H1 (cell line): ENCODE results near the gene CRTC3. TPM values are rescaled to one million over a fixed set of nuclear protein-coding genes. Genes with fewer than 3 reads are reported as not detected.

Source experiments
- CTCF ChIA-PET: fragments of 300-600 bp; sonication (Branson Sonifier 250); formaldehyde crosslinking; loops from one replicate; lab custom pipeline; 2021; ENCODE audit not compliant: partially characterized antibody; lab: Charles Lee
- POLR2A ChIA-PET: fragments of 300-600 bp; sonication (Branson Sonifier 250); formaldehyde crosslinking; loops from one replicate; lab custom pipeline; 2021; ENCODE audit warnings: inconsistent platforms; ENCODE audit not compliant: partially characterized antibody; lab: Charles Lee
- DNase-seq, 2 experiments: peaks; one replicate each; pipeline versions ENCODE4 v3.0.0 to v3.0.0-alpha.2; 2010 to 2022; ENCODE audit warnings: low spot score in 2 of 2, low read depth in 1 of 2, mixed read lengths in 1 of 2
- FAIRE-seq: peaks from 2 replicates; lab custom pipeline; 2011; peaks lifted over from hg19 to GRCh38; lab: Jason Lieb, UNC
- H2AFZ ChIP-seq: 2 replicates; pipeline ENCODE4 v1.8.1; 2012; ENCODE audit warnings: low read length, inconsistent platforms
- H2AK5ac ChIP-seq: 2 replicates; pipeline ENCODE4 v1.6.1; 2013; ENCODE audit warnings: low read depth, low read length
- H2BK120ac ChIP-seq: replicated peaks from 2 replicates; pipeline ENCODE3; 2013; ENCODE audit warnings: low read depth, low read length, inconsistent platforms
- H2BK12ac ChIP-seq: 2 replicates; pipeline ENCODE4 v1.6.1; 2013; ENCODE audit warnings: low read depth, low read length
- H2BK15ac ChIP-seq: 2 replicates; pipeline ENCODE4 v1.6.1; 2013; ENCODE audit warnings: low read length
- H2BK20ac ChIP-seq: 2 replicates; pipeline ENCODE4 v1.6.1; 2013; ENCODE audit warnings: low read length
- H2BK5ac ChIP-seq: 2 replicates; pipeline ENCODE4 v1.6.1; 2013; ENCODE audit warnings: low read depth, low read length
- H3K14ac ChIP-seq: 2 replicates; pipeline ENCODE4 v1.6.1; 2013; ENCODE audit warnings: inconsistent platforms; ENCODE audit not compliant: insufficient read length
- H3K18ac ChIP-seq: 2 replicates; pipeline ENCODE4 v1.6.1; 2013; ENCODE audit warnings: low read length; ENCODE audit errors: extremely low read depth
- H3K23ac ChIP-seq: 2 replicates; pipeline ENCODE4 v1.6.1; 2013; ENCODE audit warnings: inconsistent platforms; ENCODE audit not compliant: insufficient read length
- H3K23me2 ChIP-seq: 2 replicates; pipeline ENCODE4 v1.6.1; 2013; ENCODE audit warnings: low read depth, low read length
- H3K27ac ChIP-seq: 2 replicates; pipeline ENCODE4 v1.6.1; 2011; ENCODE audit warnings: low read depth, low read length, inconsistent platforms
- H3K27me3 ChIP-seq, 4 experiments: replicated peaks in 1 of 4; 1 replicate in 1 of 4; 2 replicates in 3 of 4; pipeline versions ENCODE4 v1.6.1 to v1.8.1; 2011 to 2013; ENCODE audit warnings: low read length in 3 of 4, mild to moderate bottlenecking in 3 of 4, inconsistent platforms in 2 of 4, mixed read lengths in 2 of 4, moderate library complexity in 1 of 4; ENCODE audit not compliant: control insufficient read depth in 3 of 4, insufficient read depth in 3 of 4; ENCODE audit errors: extremely low read depth in 1 of 4
- H3K36me3 ChIP-seq, 4 experiments: 2 replicates each; pipeline versions ENCODE4 v1.6.1 to v1.8.1; 2011 to 2013; ENCODE audit warnings: mild to moderate bottlenecking in 4 of 4, low read length in 3 of 4, moderate library complexity in 2 of 4, control low read depth in 1 of 4, inconsistent platforms in 1 of 4; ENCODE audit not compliant: insufficient read depth in 4 of 4, control insufficient read depth in 2 of 4
- H3K4ac ChIP-seq: replicated peaks from 2 replicates; pipeline ENCODE3; 2013; ENCODE audit warnings: low read length, low read depth, mixed read lengths, inconsistent platforms; ENCODE audit not compliant: insufficient read length
- H3K4me1 ChIP-seq, 4 experiments: replicated peaks in 1 of 4; 1 replicate in 1 of 4; 2 replicates in 3 of 4; pipeline versions ENCODE4 v1.6.1 to v1.8.1; 2011 to 2013; ENCODE audit warnings: low read length in 3 of 4, inconsistent platforms in 2 of 4, mixed read lengths in 1 of 4; ENCODE audit not compliant: insufficient read depth in 4 of 4, control insufficient read depth in 3 of 4
- H3K4me2 ChIP-seq, 2 experiments: 2 replicates each; pipeline versions ENCODE4 v1.6.1 to v1.8.1; 2011 to 2013; ENCODE audit warnings: low read depth in 2 of 2, low read length in 2 of 2, control low read depth in 1 of 2, inconsistent platforms in 1 of 2, mild to moderate bottlenecking in 1 of 2; ENCODE audit not compliant: insufficient read depth in 1 of 2
- H3K4me3 ChIP-seq, 4 experiments: fragments of 200-600, 300-600 bp in 1 of 4; sonication (generic), shearing (Covaris generic), sonication (Bioruptor Twin) in 1 of 4; 2 replicates each; pipeline versions ENCODE4 v1.5.1 to v1.8.1; 2011 to 2016; ENCODE audit warnings: low read length in 4 of 4, low read depth in 3 of 4, control low read depth in 2 of 4, inconsistent platforms in 2 of 4, mild to moderate bottlenecking in 2 of 4, mixed read lengths in 1 of 4, moderate library complexity in 1 of 4; ENCODE audit not compliant: insufficient read depth in 2 of 4; ENCODE audit errors: extremely low read depth in 1 of 4
- H3K56ac ChIP-seq: replicated peaks from 2 replicates; pipeline ENCODE3; 2013; ENCODE audit warnings: low read depth, mild to moderate bottlenecking, mixed read lengths, low read length, inconsistent platforms; ENCODE audit not compliant: insufficient read length
- H3K79me1 ChIP-seq: 2 replicates; pipeline ENCODE4 v1.6.1; 2013; ENCODE audit warnings: low read depth, low read length, control low read depth
- H3K79me2 ChIP-seq, 2 experiments: 2 replicates each; pipeline versions ENCODE4 v1.6.1 to v1.8.1; 2012 to 2013; ENCODE audit warnings: low read length in 2 of 2, mild to moderate bottlenecking in 2 of 2, inconsistent platforms in 1 of 2; ENCODE audit not compliant: insufficient read depth in 2 of 2, control insufficient read depth in 1 of 2
- H3K9ac ChIP-seq, 4 experiments: replicated peaks in 1 of 4; 1 replicate in 1 of 4; 2 replicates in 3 of 4; pipeline versions ENCODE4 v1.6.1 to v1.8.1; 2011 to 2013; ENCODE audit warnings: low read depth in 3 of 4, low read length in 3 of 4, control low read depth in 2 of 4, mild to moderate bottlenecking in 2 of 4, moderate library complexity in 2 of 4, inconsistent platforms in 1 of 4; ENCODE audit errors: extremely low read depth in 1 of 4
- H3K9me3 ChIP-seq, 2 experiments: 2 replicates each; pipeline versions ENCODE4 v1.6.1 to v1.8.1; 2012 to 2013; ENCODE audit warnings: mild to moderate bottlenecking in 2 of 2, moderate library complexity in 2 of 2, control low read depth in 1 of 2, inconsistent platforms in 1 of 2, low read depth in 1 of 2, low read length in 1 of 2, mixed read lengths in 1 of 2; ENCODE audit not compliant: insufficient read depth in 2 of 2
- H4K20me1 ChIP-seq, 2 experiments: replicated peaks in 1 of 2; 2 replicates each; pipeline versions ENCODE3 to v1.8.1; 2011 to 2013; ENCODE audit warnings: inconsistent platforms in 2 of 2, low read length in 2 of 2, mild to moderate bottlenecking in 1 of 2; ENCODE audit not compliant: insufficient read depth in 2 of 2, control insufficient read depth in 1 of 2
- H4K5ac ChIP-seq: 2 replicates; pipeline ENCODE4 v1.6.1; 2013; ENCODE audit warnings: low read length, low read depth, mixed read lengths, inconsistent platforms; ENCODE audit not compliant: insufficient read length
- H4K8ac ChIP-seq: 2 replicates; pipeline ENCODE4 v1.8.0; 2013; ENCODE audit warnings: mild to moderate bottlenecking, moderate library complexity, low read length, inconsistent platforms; ENCODE audit not compliant: insufficient read depth; ENCODE audit errors: extremely low read depth
- H4K91ac ChIP-seq: replicated peaks from 2 replicates; pipeline ENCODE3; 2013; ENCODE audit warnings: low read length, mixed read lengths, inconsistent platforms; ENCODE audit not compliant: insufficient read length
- BACH1 ChIP-seq: IDR thresholded peaks from 2 replicates; pipeline ENCODE4 v1.6.1; 2012; ENCODE audit warnings: low read length, improper control_type of control experiment
- BCL11A ChIP-seq, 2 experiments: IDR thresholded peaks; one replicate each; pipeline ENCODE4 v1.6.1; 2011; ENCODE audit warnings: low read depth in 2 of 2, low read length in 2 of 2, mild to moderate bottlenecking in 2 of 2
- CHD1 ChIP-seq: IDR thresholded peaks from 2 replicates; pipeline ENCODE4 v1.6.1; 2012; ENCODE audit warnings: low read depth, low read length, improper control_type of control experiment
- CTBP2 ChIP-seq: IDR thresholded peaks from 2 replicates; pipeline ENCODE4 v1.7.0; 2011; ENCODE audit warnings: borderline replicate concordance, mild to moderate bottlenecking, moderate library complexity, mixed read lengths, low read length; ENCODE audit not compliant: insufficient read depth, insufficient read length
- KDM5A ChIP-seq: fragments of 200-600 bp; IDR thresholded peaks from 2 replicates; pipeline ENCODE4 v1.7.1; 2012; ENCODE audit warnings: mild to moderate bottlenecking, low read length, inconsistent platforms, mixed read lengths
- MAFK ChIP-seq: IDR thresholded peaks from 2 replicates; pipeline ENCODE4 v1.6.1; 2012; ENCODE audit warnings: low read depth, mild to moderate bottlenecking, improper control_type of control experiment, low read length
- POLR2A ChIP-seq, 2 experiments: IDR thresholded peaks; 1 replicate in 1 of 2; 2 replicates in 1 of 2; pipeline ENCODE4 v1.6.1; 2011; ENCODE audit warnings: low read depth in 2 of 2, low read length in 2 of 2, mild to moderate bottlenecking in 2 of 2; ENCODE audit errors: control extremely low read depth in 1 of 2
- SAP30 ChIP-seq: fragments of 300-600 bp; sonication (generic); IDR thresholded peaks from 2 replicates; pipeline ENCODE4 v1.7.1; 2012; ENCODE audit warnings: low read length, moderate library complexity, mild to moderate bottlenecking, inconsistent platforms; ENCODE audit not compliant: insufficient read depth, insufficient replicate concordance
- TEAD4 ChIP-seq: IDR thresholded peaks from 2 replicates; pipeline ENCODE4 v1.6.1; 2012; ENCODE audit warnings: low read depth, low read length, inconsistent platforms, mixed read lengths
- WGBS, 2 experiments: shearing (Covaris generic) in 1 of 2; methylation state at CpG; one replicate each; pipeline versions ENCODE4 v1.1.6 to v1.1.7; 2013 to 2015; ENCODE audit warnings: low lambda C conversion rate in 2 of 2, mixed read lengths in 2 of 2, inconsistent platforms in 1 of 2, low coverage in 1 of 2, missing lambda C conversion rate in 1 of 2; ENCODE audit not compliant: insufficient replicate concordance in 2 of 2, insufficient coverage in 1 of 2, insufficient read length in 1 of 2; ENCODE audit errors: extremely low coverage in 1 of 2, missing lambda C conversion rate in 1 of 2; 5-methylcytosine and 5-hydroxymethylcytosine counted together
- polyA plus RNA-seq, 7 experiments: library from polyadenylated mRNA; depleted of rRNA in 3 of 7; stranded (reverse) in 5 of 7; unstranded in 2 of 7; fragments of >200 nt in 5 of 7; fragments of 200-250 nt in 2 of 7; gene quantifications; 1 replicate in 5 of 7; 2 replicates in 1 of 7; 4 replicates in 1 of 7; pipeline versions ENCODE4 v1.2.1 to v1.2.3, GENCODE V29; 2011 to 2013; ENCODE audit warnings: missing spikeins in 2 of 7, mixed read lengths in 2 of 7
- total RNA-seq: library from RNA; stranded (reverse); fragmentation: NEBNext Ultra II Directional; extraction: Animal tissue kit (Norgen Biotek cat#: 25700); gene quantifications from 2 replicates; pipeline ENCODE4 v1.2.1, GENCODE V29; 2021
- TF ChIP-seq, protein P1 (sequence below), 3 experiments: IDR thresholded peaks; 1 replicate in 2 of 3; 2 replicates in 1 of 3; pipeline versions ENCODE4 v1.5.1 to v1.6.1; 2011; ENCODE audit warnings: low read length in 3 of 3, mild to moderate bottlenecking in 3 of 3, inconsistent platforms in 2 of 3, low read depth in 1 of 3, moderate library complexity in 1 of 3; ENCODE audit not compliant: insufficient read depth in 1 of 3; ENCODE audit errors: control extremely low read depth in 1 of 3
- TF ChIP-seq, protein P2 (sequence below): IDR thresholded peaks from 2 replicates; pipeline ENCODE4 v1.6.1; 2011; ENCODE audit warnings: low read length, improper control_type of control experiment

CRTC3 gene
- total and polyA plus RNA-seq, 2 of the 8 experiments (the other 6 are each of a cell fraction or from before 2014, with no cell fraction given), result 5.0 to 5.3 TPM

DNA sequence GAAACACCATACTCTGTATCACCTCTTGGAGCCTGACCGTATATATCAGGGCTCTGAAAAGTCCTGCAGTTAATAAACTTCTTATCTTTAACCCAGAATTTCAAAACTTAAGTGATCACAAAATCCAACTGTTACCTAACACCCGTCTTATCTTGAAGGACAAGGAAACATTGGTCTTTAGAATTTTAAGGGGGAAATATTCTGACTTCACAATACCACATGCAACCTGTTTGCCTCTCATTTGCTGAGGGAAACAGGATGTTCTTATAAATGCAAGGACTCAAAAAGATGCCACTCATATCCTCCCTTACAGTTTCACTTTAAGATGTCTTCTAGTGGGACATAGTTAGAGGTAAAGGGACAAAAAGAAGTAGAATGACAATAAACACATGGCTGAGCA lies 67.9 kb downstream of the CRTC3 start:
- Histone ChIP-seq H3K4ac (no peak overlapping the region), H3K23ac (no peak overlapping the region), H2BK15ac (no peak overlapping the region), H3K27me3 (no peaks in the 10 kb centered on the region), H2BK120ac (no peak overlapping the region), H2AK5ac (no peak overlapping the region), H2BK5ac (no peak overlapping the region), H2BK12ac (no peak overlapping the region), H3K14ac (no peak overlapping the region), H3K23me2 (no peaks in the 10 kb centered on the region), H3K79me2 (no peaks in the 10 kb centered on the region), H2BK20ac (0 out of 2 replicates have a peak overlapping the region, but pooled peaks have one; percentile 9), H3K27ac (no peak overlapping the region), H3K18ac (0 out of 2 replicates have a peak overlapping the region, but pooled peaks have one; percentile 38), H3K36me3 (no peaks in the 10 kb centered on the region), H4K91ac (no peak overlapping the region), H3K4me3 (no peak overlapping the region), H3K79me1 (no peaks in the 10 kb centered on the region), H2AFZ (no peak overlapping the region), H4K5ac (no peak overlapping the region), H3K4me1 (peaks cover 0 to 6% (median 4%) of the 10 kb centered on the region in 4 experiments; a peak in 6 of 7 replicates), H3K56ac (no peak overlapping the region), H3K9ac (no peak overlapping the region), H3K9me3 (no peaks in the 10 kb centered on the region), H3K4me2 (no peak overlapping the region), H4K20me1 (no peaks in the 10 kb centered on the region), H4K8ac (no peak overlapping the region)
- CTCF ChIA-PET, result interaction anchor here (0.9 to 2.5 kb wide), 11 partner anchors 11 to 278 kb away, joined by 3 to 22 read pairs (median 4); no protein-coding TSS in a partner anchor
- FAIRE-seq (no peak), DNase-seq (no peak)
- WGBS, 2 experiments, result 92% methylated on average over 2 of the region's 2 CpGs; no CpG with 5 or more reads in 1 of the 2 experiments
- POLR2A ChIA-PET, result no interaction called here
- TF ChIP-seq, protein P1, sequence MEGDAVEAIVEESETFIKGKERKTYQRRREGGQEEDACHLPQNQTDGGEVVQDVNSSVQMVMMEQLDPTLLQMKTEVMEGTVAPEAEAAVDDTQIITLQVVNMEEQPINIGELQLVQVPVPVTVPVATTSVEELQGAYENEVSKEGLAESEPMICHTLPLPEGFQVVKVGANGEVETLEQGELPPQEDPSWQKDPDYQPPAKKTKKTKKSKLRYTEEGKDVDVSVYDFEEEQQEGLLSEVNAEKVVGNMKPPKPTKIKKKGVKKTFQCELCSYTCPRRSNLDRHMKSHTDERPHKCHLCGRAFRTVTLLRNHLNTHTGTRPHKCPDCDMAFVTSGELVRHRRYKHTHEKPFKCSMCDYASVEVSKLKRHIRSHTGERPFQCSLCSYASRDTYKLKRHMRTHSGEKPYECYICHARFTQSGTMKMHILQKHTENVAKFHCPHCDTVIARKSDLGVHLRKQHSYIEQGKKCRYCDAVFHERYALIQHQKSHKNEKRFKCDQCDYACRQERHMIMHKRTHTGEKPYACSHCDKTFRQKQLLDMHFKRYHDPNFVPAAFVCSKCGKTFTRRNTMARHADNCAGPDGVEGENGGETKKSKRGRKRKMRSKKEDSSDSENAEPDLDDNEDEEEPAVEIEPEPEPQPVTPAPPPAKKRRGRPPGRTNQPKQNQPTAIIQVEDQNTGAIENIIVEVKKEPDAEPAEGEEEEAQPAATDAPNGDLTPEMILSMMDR (IDR thresholded peaks at IDR 0.05; ENCODE audit: control extremely low read depth in 1 of 3, insufficient read depth in 1 of 3, low read depth in 1 of 3, low read length in 3 of 3), result no peak
- TF ChIP-seq SAP30 (no peak), MAFK (no peak), TEAD4 (no peak), CTBP2 (no peak), POLR2A (IDR thresholded peaks at IDR 0.05; ENCODE audit: control extremely low read depth in 1 of 2, low read depth in 2 of 2, low read length in 2 of 2) (no peak), KDM5A (no peak), CHD1 (no peak), BACH1 (no peak), BCL11A (IDR thresholded peaks at IDR 0.05; ENCODE audit: low read depth in 2 of 2, low read length in 2 of 2) (no peak)
- TF ChIP-seq, protein P2, sequence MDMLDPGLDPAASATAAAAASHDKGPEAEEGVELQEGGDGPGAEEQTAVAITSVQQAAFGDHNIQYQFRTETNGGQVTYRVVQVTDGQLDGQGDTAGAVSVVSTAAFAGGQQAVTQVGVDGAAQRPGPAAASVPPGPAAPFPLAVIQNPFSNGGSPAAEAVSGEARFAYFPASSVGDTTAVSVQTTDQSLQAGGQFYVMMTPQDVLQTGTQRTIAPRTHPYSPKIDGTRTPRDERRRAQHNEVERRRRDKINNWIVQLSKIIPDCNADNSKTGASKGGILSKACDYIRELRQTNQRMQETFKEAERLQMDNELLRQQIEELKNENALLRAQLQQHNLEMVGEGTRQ, result no peak
